ENCODE measurements around the gene PREX1.
"Not testable (repeated sequence)": the region's sequence is repeated elsewhere in the genome, so short reads cannot be mapped to it uniquely, and the experiment has no call there.

Gene PREX1

GRCh38 chr20:48847498-48848205 is 19.9 kb upstream of the PREX1 start:
- in situ Hi-C loops (cut with HindIII; ENCODE audit: low pct_ligation_motif_present, low pct_unique_long_range_greater_than_20kb, low sequenced_read_pairs): no loop called here

GRCh38 chr20:48846516-48847492 is 19.0 kb upstream of the PREX1 start:
- no peak for DNase-seq
- in situ Hi-C loops (cut with HindIII; ENCODE audit: low pct_ligation_motif_present, low pct_unique_long_range_greater_than_20kb, low sequenced_read_pairs): no loop called here

More at GRCh38 chr20:48847498-48848205, 19.9 kb upstream of the PREX1 start:
- DNase-seq: no peak

- DNase-seq: no peak
- in situ Hi-C loops (cut with HindIII; ENCODE audit: low pct_ligation_motif_present, low pct_unique_long_range_greater_than_20kb, low sequenced_read_pairs): no loop called here
Observed at GRCh38 chr20:48845721-48846306, 18.0 kb upstream of the PREX1 start.

GRCh38 chr20:48844996-48845395 is 17.2 kb upstream of the PREX1 start:
- in situ Hi-C loops (cut with HindIII; ENCODE audit: low pct_ligation_motif_present, low pct_unique_long_range_greater_than_20kb, low sequenced_read_pairs): no loop called here
- DNase-seq: no peak

- in situ Hi-C loops (cut with HindIII; ENCODE audit: low pct_ligation_motif_present, low pct_unique_long_range_greater_than_20kb, low sequenced_read_pairs); DNase-seq: not testable (repeated sequence)
Observed at GRCh38 chr20:48843896-48844295, 16.1 kb upstream of the PREX1 start.

- in situ Hi-C loops (cut with HindIII; ENCODE audit: low pct_ligation_motif_present, low pct_unique_long_range_greater_than_20kb, low sequenced_read_pairs): no loop called here
- peak; percentile 31 for DNase-seq
Observed at GRCh38 chr20:48843057-48843806, 15.4 kb upstream of the PREX1 start.

GRCh38 chr20:48841875-48842529 is 14.2 kb upstream of the PREX1 start:
- in situ Hi-C loops (cut with HindIII; ENCODE audit: low pct_ligation_motif_present, low pct_unique_long_range_greater_than_20kb, low sequenced_read_pairs): no loop called here
- peak; percentile 89 for DNase-seq

GRCh38 chr20:48841196-48841874 is 13.5 kb upstream of the PREX1 start:
- in situ Hi-C loops (cut with HindIII; ENCODE audit: low pct_ligation_motif_present, low pct_unique_long_range_greater_than_20kb, low sequenced_read_pairs): no loop called here
- DNase-seq: no peak

- DNase-seq: no peak
- in situ Hi-C loops (cut with HindIII; ENCODE audit: low pct_ligation_motif_present, low pct_unique_long_range_greater_than_20kb, low sequenced_read_pairs): no loop called here
Observed at GRCh38 chr20:48839154-48839917, 11.5 kb upstream of the PREX1 start.

- in situ Hi-C loops (cut with HindIII; ENCODE audit: low pct_ligation_motif_present, low pct_unique_long_range_greater_than_20kb, low sequenced_read_pairs): no loop called here
- no peak for DNase-seq
Observed at GRCh38 chr20:48837014-48837413, 9.2 kb upstream of the PREX1 start.

- in situ Hi-C loops (cut with HindIII; ENCODE audit: low pct_ligation_motif_present, low pct_unique_long_range_greater_than_20kb, low sequenced_read_pairs): no loop called here
- no peak for DNase-seq
Observed at GRCh38 chr20:48835390-48835789, 7.6 kb upstream of the PREX1 start.

- in situ Hi-C loops (cut with HindIII; ENCODE audit: low pct_ligation_motif_present, low pct_unique_long_range_greater_than_20kb, low sequenced_read_pairs): no loop called here
- DNase-seq: no peak
Observed at GRCh38 chr20:48834278-48834677, 6.5 kb upstream of the PREX1 start.

GRCh38 chr20:48832405-48832730 is 4.6 kb upstream of the PREX1 start:
- DNase-seq: no peak
- in situ Hi-C loops (cut with HindIII; ENCODE audit: low pct_ligation_motif_present, low pct_unique_long_range_greater_than_20kb, low sequenced_read_pairs): no loop called here

- DNase-seq: peak; percentile 25
- in situ Hi-C loops (cut with HindIII; ENCODE audit: low pct_ligation_motif_present, low pct_unique_long_range_greater_than_20kb, low sequenced_read_pairs): no loop called here
Observed at GRCh38 chr20:48831718-48832404, 4.1 kb upstream of the PREX1 start.

- no peak for DNase-seq
- in situ Hi-C loops (cut with HindIII; ENCODE audit: low pct_ligation_motif_present, low pct_unique_long_range_greater_than_20kb, low sequenced_read_pairs): no loop called here
Observed at GRCh38 chr20:48830826-48831318, 3.1 kb upstream of the PREX1 start.

- no peak for DNase-seq
- in situ Hi-C loops (cut with HindIII; ENCODE audit: low pct_ligation_motif_present, low pct_unique_long_range_greater_than_20kb, low sequenced_read_pairs): no loop called here
Observed at GRCh38 chr20:48829940-48830339, 2.1 kb upstream of the PREX1 start.

Data from ACHN (cell line).